ENCODE results near the gene TTC12.

TTC12 gene

GRCh38 chr11:113331441-113331840, 17.1 kb downstream of the TTC12 start:
- no peak for DNase-seq

DNA sequence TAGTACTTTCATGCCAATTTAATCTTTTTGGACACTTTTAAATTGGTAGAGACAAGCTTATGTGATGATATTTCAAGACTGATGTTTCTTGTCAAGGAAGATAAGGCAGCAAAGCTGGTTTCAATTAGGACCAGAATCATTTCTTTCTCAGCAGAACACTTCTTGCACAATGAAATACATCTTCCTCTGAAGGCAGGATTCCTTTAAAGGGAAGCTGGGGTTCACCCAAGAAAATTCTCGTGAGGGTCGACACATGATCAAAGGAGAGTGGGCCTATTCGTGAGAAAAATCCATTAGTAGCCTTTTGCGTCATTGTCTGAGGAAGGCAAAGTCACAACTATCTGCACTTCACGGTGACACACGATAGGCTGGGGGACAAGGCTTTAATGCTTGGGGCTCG, 17.6 kb downstream of the TTC12 start:
- no peak for DNase-seq

DNA sequence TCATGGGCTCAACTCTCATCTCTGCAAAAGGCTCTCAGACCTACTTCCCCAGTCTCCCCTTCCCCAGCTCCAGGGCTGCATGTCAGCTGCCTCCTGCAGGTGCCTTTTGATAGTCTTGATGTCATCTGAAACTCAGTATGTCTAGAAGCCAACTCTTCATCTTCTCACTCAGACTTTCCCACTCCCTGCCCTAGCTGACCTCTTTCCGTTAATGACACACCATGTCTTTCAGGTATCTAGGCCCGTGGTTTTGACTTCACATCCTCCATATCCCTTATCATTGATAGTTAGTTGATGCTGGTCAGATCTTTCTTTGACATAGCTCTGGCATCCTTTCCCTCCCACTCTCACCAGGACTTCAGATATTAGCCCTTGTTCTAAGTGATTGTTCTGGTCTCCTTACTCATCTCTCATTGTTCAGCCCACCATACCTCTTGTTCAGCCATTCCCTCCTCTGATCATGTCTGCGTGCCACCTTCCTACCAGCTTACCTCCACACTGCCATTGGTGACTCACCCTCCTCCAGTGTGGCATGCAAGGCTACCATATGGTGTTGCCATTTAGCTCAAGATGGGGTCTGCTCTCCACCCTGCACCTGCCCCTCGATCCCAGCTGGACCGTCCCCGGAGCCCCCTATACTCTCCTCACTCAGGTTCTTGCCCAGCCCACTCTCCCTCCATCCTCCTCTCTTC, 18.4 kb downstream of the TTC12 start:
- DNase-seq = no peak

GRCh38 chr11:113334183-113334582, 19.8 kb downstream of the TTC12 start:
- DNase-seq = no peak

GRCh38 chr11:113338730-113339129, 24.3 kb downstream of the TTC12 start:
- no peak for DNase-seq

DNA sequence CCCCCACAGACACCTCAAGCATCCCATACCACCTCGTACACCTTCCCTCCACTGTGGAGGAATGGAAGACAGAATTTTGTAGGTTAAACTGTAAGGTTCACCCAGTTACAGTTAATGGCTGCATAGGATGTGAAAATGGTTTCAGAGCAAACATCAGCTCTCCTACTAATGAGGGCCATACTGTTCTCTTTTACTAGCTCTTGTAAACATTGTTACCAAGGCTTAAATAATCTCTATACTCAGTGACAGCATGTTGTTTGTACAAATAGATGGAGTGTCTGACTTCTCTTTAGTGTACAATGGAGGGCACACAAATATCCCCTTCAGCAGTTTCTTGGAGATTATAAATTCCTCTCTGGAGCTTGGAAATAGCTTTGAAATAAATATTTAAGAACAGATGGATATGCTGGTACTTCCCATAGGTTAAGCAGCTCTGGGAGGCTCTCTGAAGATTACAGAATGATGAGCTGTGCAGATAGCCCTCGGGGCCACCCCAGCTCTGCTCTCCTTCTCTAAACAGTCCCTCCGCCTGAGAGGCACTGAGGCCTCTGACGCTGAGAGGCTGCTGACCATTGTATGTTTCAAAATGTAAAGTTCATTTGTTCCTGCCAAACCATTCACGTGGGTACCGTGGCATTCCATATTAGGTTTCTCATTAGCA, 25.7 kb downstream of the TTC12 start:
- no peak for DNase-seq

DNA sequence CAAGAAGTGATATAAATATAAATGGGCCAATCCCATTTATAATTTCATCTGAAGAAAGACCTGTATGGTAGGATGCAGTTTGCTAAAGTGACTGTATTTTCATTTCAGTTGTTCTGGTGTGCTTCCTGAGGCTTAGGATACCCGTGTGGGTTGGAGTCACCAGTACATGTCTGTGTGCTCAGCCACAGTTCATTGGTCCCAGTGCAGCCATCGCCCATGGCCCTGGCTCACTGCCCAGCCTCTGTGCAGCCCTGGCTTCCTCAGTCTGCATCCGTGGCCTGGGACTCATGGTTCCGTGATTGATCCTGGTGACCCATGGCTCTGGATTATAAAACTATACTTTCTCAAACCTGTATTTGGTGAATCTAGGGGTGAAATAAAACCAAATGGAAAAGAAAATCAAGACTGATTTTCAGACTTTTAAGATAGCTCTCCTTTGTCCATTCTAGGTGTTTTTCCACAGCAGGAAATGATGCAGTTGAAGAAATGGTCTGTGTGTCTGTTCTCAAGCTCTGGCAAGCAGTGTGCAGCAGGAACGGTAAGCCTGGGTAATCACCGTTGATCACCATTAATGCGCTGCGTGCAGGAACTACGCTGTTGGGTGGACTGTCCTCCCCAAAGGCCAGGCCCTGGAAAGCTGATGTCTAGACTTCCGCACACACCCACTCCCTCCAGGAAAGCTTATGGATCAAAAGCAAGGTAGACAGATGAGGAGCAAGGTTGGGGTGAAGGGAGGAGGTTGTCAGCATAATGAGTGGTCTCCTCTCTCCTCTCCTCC, 27.2 kb downstream of the TTC12 start:
- no peak for DNase-seq

DNA sequence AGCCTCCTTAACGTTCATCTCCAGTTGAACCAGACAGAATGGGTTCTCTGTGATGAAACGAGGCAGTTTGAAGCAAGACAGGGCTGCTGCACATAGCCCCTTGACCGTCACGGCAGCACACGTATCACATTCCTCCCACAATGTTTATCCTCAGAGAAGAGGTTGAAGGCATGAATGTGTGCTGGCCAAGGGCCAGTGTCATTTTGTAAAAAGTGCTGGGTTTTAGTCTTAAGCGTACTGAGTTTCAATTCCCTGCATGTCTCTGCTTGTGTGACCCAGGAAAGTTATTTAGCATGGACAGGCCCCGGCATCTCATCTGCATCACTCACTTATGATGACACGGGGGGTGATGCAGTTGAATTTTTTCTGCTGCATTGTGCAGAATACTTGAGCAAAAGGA, 31.6 kb downstream of the TTC12 start:
- DNase-seq = no peak

GRCh38 chr11:113349528-113349927, 35.1 kb downstream of the TTC12 start:
- DNase-seq = no peak

GRCh38 chr11:113350336-113351067, 36.1 kb downstream of the TTC12 start:
- no peak for DNase-seq

- no peak for DNase-seq
These were observed 36.7 kb downstream of the TTC12 start for GRCh38 chr11:113351068-113351450.

GRCh38 chr11:113351480-113351879, 37.1 kb downstream of the TTC12 start:
- no peak for DNase-seq

GRCh38 chr11:113356203-113356602, 41.8 kb downstream of the TTC12 start:
- no peak for DNase-seq

DNA sequence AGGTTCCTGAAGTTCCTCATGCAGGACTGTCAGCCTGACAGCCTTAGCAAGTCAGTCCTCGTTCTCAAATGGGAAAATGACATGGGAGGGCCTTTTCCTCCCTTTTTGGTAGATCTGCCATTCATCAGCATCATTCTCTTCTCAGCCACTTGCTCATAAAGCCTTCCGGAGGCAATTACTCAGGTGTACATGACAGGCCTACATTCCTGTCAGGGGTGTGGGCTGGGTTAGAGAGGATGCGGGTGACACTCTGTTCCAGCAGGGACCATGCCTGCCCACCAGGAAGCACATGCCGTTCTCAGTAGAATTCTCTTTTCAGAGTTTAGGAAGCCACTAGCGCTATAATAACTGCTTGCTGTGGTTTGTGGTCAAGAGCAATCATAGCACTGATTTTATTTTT, 49.0 kb downstream of the TTC12 start:
- DNase-seq = no peak

DNA sequence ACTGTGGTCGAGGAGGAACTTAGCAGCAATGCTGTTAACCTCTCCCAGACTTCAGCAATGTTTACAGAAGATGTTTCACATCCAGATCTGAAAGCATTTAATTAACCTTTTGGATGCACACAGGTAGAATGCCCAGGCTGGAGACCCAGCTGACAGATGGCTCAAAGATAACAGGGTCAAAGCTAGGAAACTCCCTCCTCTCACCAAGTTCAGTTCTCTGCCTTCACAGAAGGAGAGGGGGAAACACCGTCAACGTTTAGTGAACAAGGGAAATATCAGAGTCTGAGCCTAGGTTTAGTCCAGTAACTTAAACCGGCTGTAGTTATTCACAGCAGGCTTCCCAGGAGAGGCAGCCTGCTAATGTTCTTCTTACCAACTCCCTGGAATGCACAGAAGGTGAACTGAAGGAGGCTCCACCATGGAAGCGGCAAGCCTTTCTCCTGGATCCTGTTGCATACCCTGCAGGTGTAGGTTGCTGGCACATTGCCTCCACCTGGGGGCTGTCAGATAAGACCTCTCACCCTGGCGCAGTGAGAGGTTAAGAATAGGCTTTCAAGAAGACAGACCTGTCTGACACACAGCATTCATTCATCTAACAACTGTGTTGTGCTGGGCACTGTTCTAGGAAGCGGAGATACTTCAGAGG, 49.7 kb downstream of the TTC12 start:
- no peak for DNase-seq

- no peak for DNase-seq
These were observed 51.5 kb downstream of the TTC12 start for GRCh38 chr11:113365895-113366294.

DNA sequence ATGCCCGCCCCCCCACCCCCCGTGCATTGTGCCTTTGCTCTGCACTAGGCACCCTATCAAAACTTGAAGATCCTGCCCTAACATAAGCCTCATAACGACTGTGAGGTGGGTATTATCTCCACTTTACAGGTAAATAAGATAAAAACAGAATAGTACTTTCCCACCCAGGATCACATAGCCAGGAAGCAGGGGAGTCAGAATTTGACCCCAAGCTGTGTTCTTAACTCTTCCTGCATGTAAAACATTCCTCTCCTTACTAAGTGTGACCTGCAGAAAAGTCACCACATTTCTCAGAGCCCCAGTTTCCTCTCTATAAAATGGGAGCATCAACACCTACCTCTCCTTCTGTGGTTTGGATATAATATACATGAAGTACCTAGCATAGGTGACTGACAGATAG, 55.0 kb downstream of the TTC12 start:
- no peak for DNase-seq

DNA sequence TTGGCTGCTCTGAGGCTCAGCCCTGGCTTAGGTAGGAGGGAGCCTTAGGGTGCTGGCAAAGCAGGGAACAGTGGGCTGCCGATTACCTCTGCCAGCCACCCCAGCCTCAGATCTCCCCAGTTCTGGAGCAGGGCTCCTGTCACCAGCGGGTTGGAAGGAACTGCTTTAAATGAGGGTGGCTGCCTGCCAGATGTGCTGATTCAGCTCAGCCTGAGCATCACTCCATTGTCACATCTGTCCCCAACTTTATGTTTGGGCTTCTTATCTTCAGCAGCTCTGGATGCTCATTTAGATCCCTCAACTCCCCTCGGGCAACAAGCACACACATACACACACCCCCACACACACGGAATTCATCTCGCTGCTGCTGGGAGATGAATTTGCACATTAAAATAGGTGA, 56.3 kb downstream of the TTC12 start:
- no peak for DNase-seq

DNA sequence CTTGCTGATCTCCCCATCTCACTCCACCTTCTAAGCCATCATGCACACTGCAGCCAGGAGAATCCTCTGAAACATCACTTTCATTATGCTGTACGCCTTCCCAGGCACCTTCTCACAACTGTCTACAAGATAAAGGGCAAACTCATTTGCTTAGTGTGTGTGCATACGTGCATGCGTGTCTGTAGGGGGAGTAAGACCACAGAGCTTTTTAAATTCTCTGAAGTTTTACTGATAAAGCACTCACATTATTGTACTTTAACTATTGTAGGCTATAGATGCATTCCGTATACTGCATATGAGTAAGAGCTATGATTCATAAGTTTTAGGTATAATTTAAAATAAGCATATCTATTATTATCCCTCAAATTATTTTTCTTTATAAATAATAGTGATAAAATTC, 57.9 kb downstream of the TTC12 start:
- no peak for DNase-seq

- DNase-seq = no peak
These were observed 58.9 kb downstream of the TTC12 start for GRCh38 chr11:113373306-113373705.

DNA sequence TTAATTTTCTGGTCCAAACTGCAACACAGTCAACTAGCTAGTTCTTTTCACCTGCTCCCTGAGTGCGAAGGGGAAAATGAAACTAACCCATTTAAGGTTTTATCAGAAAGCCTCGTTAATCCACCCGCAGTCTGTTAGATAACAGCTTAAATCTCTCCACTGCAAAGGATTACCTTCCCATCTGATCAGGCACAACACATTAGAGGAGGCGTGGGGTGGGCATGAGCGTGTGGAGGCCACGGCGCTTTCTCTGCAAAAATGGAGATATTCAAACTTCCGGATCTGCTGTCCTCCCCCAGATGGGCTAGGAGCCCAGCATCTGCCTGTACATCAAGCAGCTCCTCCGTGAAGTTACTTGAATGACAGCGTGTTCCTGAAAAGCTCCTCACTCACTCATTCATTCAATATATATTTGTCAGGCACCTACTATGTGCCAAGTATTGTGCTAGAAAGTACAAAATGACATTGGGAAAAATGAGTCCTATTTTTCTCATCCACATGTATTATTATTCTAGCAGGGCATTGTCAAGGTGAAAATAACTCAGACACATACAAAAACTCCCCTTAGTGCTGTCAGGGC, 59.7 kb downstream of the TTC12 start:
- no peak for DNase-seq

- no peak for DNase-seq
These were observed 61.0 kb downstream of the TTC12 start for GRCh38 chr11:113375402-113375801.
